Liver (tissue), 9 donors: ENCODE data around the gene GANC. TPM values are rescaled to one million over a fixed set of nuclear protein-coding genes. Genes with fewer than 3 reads are reported as not detected.

Experiments used
- DNase-seq: peaks from one replicate; pipeline ENCODE4 v3.0.0-alpha.2; 2017; ENCODE audit warnings: low spot score
- H3K27ac ChIP-seq, 2 donors: one replicate each; pipeline ENCODE4 v1.7.0; 2013; ENCODE audit warnings: inconsistent platforms in 2 of 2, low read length in 2 of 2, control low read depth in 1 of 2, low read depth in 1 of 2, mild to moderate bottlenecking in 1 of 2
- H3K27me3 ChIP-seq, 4 donors: one replicate each; pipeline versions ENCODE4 v1.6.1 to v1.7.0; 2013; ENCODE audit warnings: low read length in 3 of 4, inconsistent platforms in 1 of 4, mild to moderate bottlenecking in 1 of 4, moderate library complexity in 1 of 4; ENCODE audit not compliant: control insufficient read depth in 4 of 4, insufficient read depth in 4 of 4
- H3K36me3 ChIP-seq, 4 donors: one replicate each; pipeline versions ENCODE4 v1.6.1 to v1.7.0; 2013; ENCODE audit warnings: low read length in 3 of 4, mild to moderate bottlenecking in 3 of 4, low read depth in 1 of 4, moderate library complexity in 1 of 4; ENCODE audit not compliant: control insufficient read depth in 4 of 4, insufficient read depth in 3 of 4
- H3K4me1 ChIP-seq, 4 donors: one replicate each; pipeline versions ENCODE4 v1.6.1 to v1.7.0; 2013; ENCODE audit warnings: low read length in 3 of 4, mild to moderate bottlenecking in 3 of 4, moderate library complexity in 1 of 4; ENCODE audit not compliant: control insufficient read depth in 4 of 4, insufficient read depth in 4 of 4
- H3K4me3 ChIP-seq, 3 donors: one replicate each; pipeline versions ENCODE4 v1.6.1 to v1.7.0; 2013; ENCODE audit warnings: low read length in 3 of 3, control low read depth in 1 of 3, low read depth in 1 of 3, mild to moderate bottlenecking in 1 of 3
- H3K9ac ChIP-seq, 2 donors: one replicate each; pipeline ENCODE4 v1.7.0; 2013; ENCODE audit warnings: low read length in 2 of 2, mild to moderate bottlenecking in 2 of 2, moderate library complexity in 2 of 2, control low read depth in 1 of 2, low read depth in 1 of 2
- H3K9me3 ChIP-seq, 4 donors: one replicate each; pipeline versions ENCODE4 v1.6.1 to v1.7.0; 2013; ENCODE audit warnings: low read length in 3 of 4; ENCODE audit not compliant: control insufficient read depth in 4 of 4
- ATF3 ChIP-seq: IDR thresholded peaks from 2 replicates; pipeline ENCODE4 v1.6.1; 2016; ENCODE audit warnings: antibody characterized with exemption
- CTCF ChIP-seq: fragments of 150-350 bp; IDR thresholded peaks from 2 replicates; pipeline ENCODE4 v1.5.1; 2017; ENCODE audit warnings: improper control_type of control experiment, low read depth, low read length; ENCODE audit not compliant: missing input control
- EGR1 ChIP-seq, 2 donors: IDR thresholded peaks; 2 replicates each; pipeline ENCODE4 v1.6.1; 2016 to 2018; ENCODE audit warnings: antibody characterized with exemption in 2 of 2, low read depth in 2 of 2
- FOXA1 ChIP-seq: IDR thresholded peaks from 2 replicates; pipeline ENCODE4 v1.6.1; 2016; ENCODE audit warnings: antibody characterized with exemption
- FOXA2 ChIP-seq: IDR thresholded peaks from 2 replicates; pipeline ENCODE4 v1.6.1; 2016; ENCODE audit warnings: antibody characterized with exemption
- GABPA ChIP-seq, 2 donors: IDR thresholded peaks in 1 of 2; conservative IDR thresholded peaks in 1 of 2; 2 replicates each; pipeline ENCODE4 v1.6.1; 2016; ENCODE audit warnings: antibody characterized with exemption in 2 of 2, mild to moderate bottlenecking in 1 of 2, moderate library complexity in 1 of 2
- HNF4A ChIP-seq, 2 donors: conservative IDR thresholded peaks; 2 replicates each; pipeline ENCODE4 v1.6.1; 2016; ENCODE audit warnings: antibody characterized with exemption in 2 of 2, mild to moderate bottlenecking in 2 of 2
- HNF4G ChIP-seq: IDR thresholded peaks from 2 replicates; pipeline ENCODE4 v1.6.1; 2016; ENCODE audit warnings: antibody characterized with exemption
- JUND ChIP-seq, 2 donors: IDR thresholded peaks; 2 replicates each; pipeline ENCODE4 v1.6.1; 2016; ENCODE audit warnings: antibody characterized with exemption in 2 of 2
- NR2F2 ChIP-seq: IDR thresholded peaks from 2 replicates; pipeline ENCODE4 v1.6.1; 2016; ENCODE audit warnings: antibody characterized with exemption
- RAD21 ChIP-seq, 2 donors: IDR thresholded peaks; 2 replicates each; pipeline ENCODE4 v1.6.1; 2016; ENCODE audit warnings: antibody characterized with exemption in 2 of 2, mild to moderate bottlenecking in 2 of 2
- REST ChIP-seq: IDR thresholded peaks from 2 replicates; pipeline ENCODE4 v1.6.1; 2016; ENCODE audit warnings: antibody characterized with exemption, mild to moderate bottlenecking
- RXRA ChIP-seq, 2 donors: IDR thresholded peaks; 2 replicates each; pipeline ENCODE4 v1.6.1; 2017 to 2018; ENCODE audit warnings: antibody characterized with exemption in 2 of 2, mild to moderate bottlenecking in 1 of 2
- SP1 ChIP-seq: IDR thresholded peaks from 2 replicates; pipeline ENCODE4 v1.6.1; 2018; ENCODE audit warnings: antibody characterized with exemption, mild to moderate bottlenecking
- TAF1 ChIP-seq: conservative IDR thresholded peaks from 2 replicates; pipeline ENCODE4 v1.6.1; 2016; ENCODE audit warnings: antibody characterized with exemption, mild to moderate bottlenecking
- YY1 ChIP-seq: IDR thresholded peaks from 2 replicates; pipeline ENCODE4 v1.6.1; 2016; ENCODE audit warnings: antibody characterized with exemption, mild to moderate bottlenecking
- ZBTB33 ChIP-seq: IDR thresholded peaks from 2 replicates; pipeline ENCODE4 v1.6.1; 2016; ENCODE audit warnings: antibody characterized with exemption
- WGBS: extraction: QIAGEN DNeasy Blood & Tissue Kit; methylation state at CpG from one replicate; pipeline ENCODE4 v1.1.7; 2013; 5-methylcytosine and 5-hydroxymethylcytosine counted together
- polyA plus RNA-seq, 2 donors: library from polyadenylated mRNA; stranded (reverse) in 1 of 2; unstranded in 1 of 2; fragments of 200-250 nt in 1 of 2; fragments of >200 nt in 1 of 2; fragmentation: Nextera tagmentation in 1 of 2; extraction: Ambion mirVana in 1 of 2; gene quantifications; one replicate each; pipeline versions ENCODE4 v1.2.1 to v1.2.3, GENCODE V29; 2013 to 2015
- total RNA-seq, 2 donors: library from RNA; depleted of rRNA; stranded (reverse); fragments of >200 nt; gene quantifications; one replicate each; pipeline ENCODE4 v1.2.3, GENCODE V29; 2014
- donor health status: healthy.
- donor health status: healthy.
- donor health status: healthy.
- donor health status: healthy.
- donor health status: healthy.

Gene GANC
- total and polyA plus RNA-seq, 4 donors: 4.8 to 28.9 (median 10.9) TPM

- no peaks in the 10 kb centered on the region for H3K27me3 ChIP-seq
- peaks cover 0 to 20% (median 19%) of the 10 kb centered on the region in 4 donors for H3K36me3 ChIP-seq
- H3K9me3 ChIP-seq: no peaks in the 10 kb centered on the region
- no peak for TF ChIP-seq CTCF
- TF ChIP-seq REST: no peak
- no peak for TF ChIP-seq ZBTB33
- no peak within 1 kb of the TSS for H3K9ac ChIP-seq
- H3K27ac ChIP-seq: no peak within 1 kb of the TSS
- no peak within 1 kb of the TSS for H3K4me3 ChIP-seq
- no peak for DNase-seq
- WGBS: 88% methylated on average over 1 of the region's 1 CpG
- no peaks in the 10 kb centered on the region for H3K4me1 ChIP-seq
Measured at GRCh38 chr15:42359249-42359648, 86.2 kb downstream of the GANC start, which contains the start of gene CAPN3. Gene CAPN3 (plus strand): TSS chr15:42359501. CDS start chr15:42359806, 305 bp downstream.

- Histone ChIP-seq H3K4me3 (no peak overlapping the region), H3K36me3 (peaks cover 0 to 16% (median 14%) of the 10 kb centered on the region in 4 donors), H3K9me3 (no peaks in the 10 kb centered on the region), H3K27ac (no peak overlapping the region), H3K4me1 (no peaks in the 10 kb centered on the region), H3K27me3 (no peaks in the 10 kb centered on the region), H3K9ac (no peak overlapping the region)
- no peak for TF ChIP-seq NR2F2
- TF ChIP-seq FOXA2: no peak
- no peak for TF ChIP-seq TAF1
- TF ChIP-seq CTCF: no peak
- no peak for TF ChIP-seq RXRA (IDR thresholded peaks at IDR 0.05)
- TF ChIP-seq YY1: no peak
- no peak for TF ChIP-seq ZBTB33
- TF ChIP-seq JUND (IDR thresholded peaks at IDR 0.05): no peak
- TF ChIP-seq EGR1 (IDR thresholded peaks at IDR 0.05; ENCODE audit: low read depth in 2 of 2): no peak
- no peak for TF ChIP-seq HNF4G
- no peak for TF ChIP-seq ATF3
- no peak for TF ChIP-seq RAD21 (IDR thresholded peaks at IDR 0.05)
- TF ChIP-seq SP1: no peak
- TF ChIP-seq FOXA1: no peak
- no peak for TF ChIP-seq HNF4A (conservative IDR thresholded peaks at IDR 0.05)
- no peak for TF ChIP-seq GABPA (IDR thresholded peaks at IDR 0.05 in 1 of 2, conservative IDR thresholded peaks at IDR 0.05 in 1 of 2)
- 88% methylated on average over 7 of the region's 7 CpGs for WGBS
- DNase-seq: no peak
Measured at GRCh38 chr15:42359985-42360384, 87.0 kb downstream of the GANC start.
